Esophagus squamous epithelium (tissue), 4 donors: ENCODE results near the gene GTF2H3.

Experiments used
- CTCF ChIP-seq, 6 experiments: fragments of 450-650 bp in 4 of 6; fragments of 200-600 bp in 2 of 6; sonication (generic) in 2 of 6; IDR thresholded peaks; one replicate each; pipeline ENCODE4 v1.5.1; 2016 to 2019; ENCODE audit warnings: antibody characterized with exemption in 6 of 6, mild to moderate bottlenecking in 4 of 6, moderate library complexity in 4 of 6
- POLR2A ChIP-seq, 4 donors: fragments of 450-650 bp; IDR thresholded peaks; one replicate each; pipeline ENCODE4 v1.6.1; 2017; ENCODE audit warnings: antibody characterized with exemption in 4 of 4, mild to moderate bottlenecking in 4 of 4, moderate library complexity in 3 of 4

DNA sequence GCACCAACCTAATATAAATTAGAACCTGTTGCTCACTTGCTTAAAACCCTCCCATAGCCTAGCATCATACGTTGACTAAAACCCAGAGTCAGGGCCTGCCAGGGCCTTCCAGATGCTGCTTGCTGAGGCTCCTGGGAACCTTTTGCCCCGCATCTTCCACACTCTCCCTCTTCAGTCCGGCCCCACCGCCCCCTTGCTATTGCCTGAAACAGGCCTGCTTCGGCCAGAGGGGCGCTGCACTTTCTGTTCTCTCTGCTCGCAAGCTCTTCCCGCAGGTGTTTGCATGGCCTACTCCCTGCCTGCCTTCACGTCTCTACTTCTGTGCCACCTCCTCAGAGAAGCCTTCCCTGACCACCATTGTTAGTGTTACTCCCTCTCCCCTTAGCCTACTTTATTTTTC, 23.6 kb downstream of the GTF2H3 start:
- no peak for TF ChIP-seq CTCF (IDR thresholded peaks at IDR 0.05)
- no peak for TF ChIP-seq POLR2A (IDR thresholded peaks at IDR 0.05)
